ENCODE data around the gene PPP2R2D.

PPP2R2D gene

GRCh38 chr10:131954356-131954965 is 53.7 kb downstream of the PPP2R2D start:
- no peak for DNase-seq

GRCh38 chr10:131955591-131956340 is 55.0 kb downstream of the PPP2R2D start:
- DNase-seq, result no peak

GRCh38 chr10:131959841-131960240 is 59.0 kb downstream of the PPP2R2D start:
- DNase-seq, result no peak

- no peak for DNase-seq
Measured at GRCh38 chr10:131960631-131961046, 59.8 kb downstream of the PPP2R2D start.

- DNase-seq, result no peak
Measured at GRCh38 chr10:131961047-131961776, 60.4 kb downstream of the PPP2R2D start.

GRCh38 chr10:131961777-131962662 is 61.2 kb downstream of the PPP2R2D start:
- DNase-seq, result no peak

DNA sequence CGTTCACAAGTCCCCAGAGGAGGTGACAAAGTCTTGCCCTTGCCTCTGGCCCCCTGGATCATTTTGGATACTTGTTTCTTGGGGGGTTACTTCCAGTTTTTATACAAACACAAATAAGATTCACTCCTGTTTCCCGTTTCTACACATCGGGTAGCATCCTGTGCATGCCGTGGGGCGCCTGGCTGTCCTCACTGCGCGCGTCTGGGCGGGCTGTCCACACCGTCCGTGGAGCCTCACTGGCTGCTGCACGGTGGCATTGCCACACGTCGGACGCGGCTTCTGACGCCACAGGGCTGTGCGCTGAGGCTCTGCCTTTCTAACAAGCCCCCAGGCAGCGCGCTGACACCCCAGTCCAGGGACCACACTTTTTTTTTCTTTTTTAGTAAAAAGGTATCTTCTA is 62.5 kb downstream of the PPP2R2D start:
- no peak for DNase-seq

GRCh38 chr10:131963811-131964210 is 63.0 kb downstream of the PPP2R2D start:
- no peak for DNase-seq

DNA sequence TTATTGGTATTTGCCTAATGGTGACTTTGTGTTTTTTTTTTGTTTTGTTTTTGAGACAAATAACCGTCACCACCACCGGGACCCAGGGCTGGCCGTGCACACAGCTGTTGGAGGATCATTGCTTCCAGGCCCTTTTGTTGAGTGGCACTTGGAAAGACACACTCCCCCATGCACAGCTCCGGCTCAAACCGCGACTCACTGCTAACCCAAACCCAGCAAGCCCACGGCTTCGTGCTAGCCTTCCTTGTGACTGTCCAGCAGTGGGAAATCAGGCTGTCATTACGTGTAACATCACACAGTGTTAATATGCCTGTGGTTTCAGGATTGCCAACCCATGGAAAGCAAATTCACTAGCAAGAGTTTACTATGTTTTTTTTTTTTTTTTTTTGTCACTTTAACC is 63.5 kb downstream of the PPP2R2D start:
- no peak for DNase-seq

DNA sequence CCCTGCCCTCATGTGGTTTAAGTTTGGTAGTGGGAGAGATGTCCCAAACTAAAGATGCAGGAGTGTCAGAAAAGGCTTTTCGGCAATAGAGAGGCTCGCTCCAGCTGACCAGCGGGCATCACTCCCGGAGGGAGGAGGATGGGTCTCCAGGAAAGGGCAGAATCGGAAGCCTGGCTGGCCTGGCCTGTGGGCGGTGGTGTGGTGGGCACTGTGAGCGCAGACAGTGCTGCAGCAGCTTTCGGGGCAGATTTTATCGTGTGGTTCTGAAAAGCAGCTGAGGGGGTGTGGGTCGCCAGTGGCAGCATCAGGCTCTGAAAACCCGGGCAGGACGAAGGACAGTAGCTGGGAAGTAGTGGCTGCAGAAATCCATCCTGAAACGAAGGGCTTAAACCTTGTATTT is 68.1 kb downstream of the PPP2R2D start:
- DNase-seq, result no peak

- no peak for DNase-seq
Measured at GRCh38 chr10:131970946-131971345, 70.1 kb downstream of the PPP2R2D start.

DNA sequence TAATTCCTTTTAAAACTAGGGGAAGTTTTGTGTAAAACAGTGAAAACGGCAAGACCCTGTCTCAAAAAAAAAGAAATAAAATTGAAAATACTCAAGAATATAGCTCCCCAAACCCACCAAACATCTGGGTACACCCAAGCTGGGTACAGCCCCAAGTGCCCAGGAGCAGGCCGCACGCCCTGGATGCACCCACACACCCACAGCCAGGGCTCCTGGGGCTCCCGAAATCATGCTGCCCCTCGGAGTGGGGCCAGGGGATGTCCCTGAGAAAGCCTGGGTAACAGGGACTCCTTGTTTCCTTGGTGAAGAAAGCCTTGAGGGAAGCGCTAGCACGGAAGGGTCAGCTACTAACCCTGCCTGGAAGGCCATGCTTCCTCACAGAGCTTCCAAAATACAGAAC is 70.8 kb downstream of the PPP2R2D start:
- DNase-seq, result no peak

- DNase-seq, result peak; percentile 63
Measured at GRCh38 chr10:131972474-131973071, 71.8 kb downstream of the PPP2R2D start.

DNA sequence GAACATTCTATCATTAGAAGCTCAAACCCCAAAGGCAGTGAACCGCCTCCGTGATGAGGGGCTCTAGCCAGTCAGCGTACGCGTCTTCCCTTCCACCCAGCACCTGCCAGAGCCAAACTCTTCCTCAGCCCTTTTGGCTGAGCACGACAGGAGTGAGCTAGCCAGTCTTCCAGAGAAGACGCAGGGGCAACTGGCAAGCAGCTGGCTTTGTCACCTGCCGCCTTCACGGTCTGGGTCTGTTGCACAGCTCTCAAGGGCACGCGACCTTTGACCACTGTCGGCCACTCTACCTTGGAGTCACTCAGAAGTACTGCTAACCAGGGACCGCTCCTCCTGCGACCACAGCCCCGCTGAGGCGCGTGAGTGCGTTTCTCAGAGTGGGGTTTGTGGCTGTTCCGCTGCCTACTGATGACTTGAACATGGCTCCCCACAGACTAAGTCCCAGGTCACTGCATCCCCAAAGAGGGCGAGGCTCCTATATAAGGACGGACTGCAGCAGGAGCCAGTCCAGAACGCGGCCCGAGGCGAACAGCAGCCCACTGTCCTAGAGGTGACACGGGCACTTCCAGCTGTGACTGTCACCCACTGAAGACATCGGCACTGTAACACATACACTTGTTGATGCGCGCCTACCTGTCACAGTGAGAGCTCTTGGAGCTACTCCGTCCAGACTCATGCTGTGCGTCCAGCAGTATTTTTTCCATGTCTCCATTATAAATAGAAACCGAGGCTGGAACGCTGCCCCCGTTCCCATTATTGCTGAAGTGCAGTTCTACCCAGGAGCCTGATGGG is 72.5 kb downstream of the PPP2R2D start:
- DNase-seq, result no peak

- DNase-seq, result no peak
Measured at GRCh38 chr10:131974034-131974817, 73.4 kb downstream of the PPP2R2D start.

- no peak for DNase-seq
Measured at GRCh38 chr10:131975003-131975402, 74.2 kb downstream of the PPP2R2D start.

DNA sequence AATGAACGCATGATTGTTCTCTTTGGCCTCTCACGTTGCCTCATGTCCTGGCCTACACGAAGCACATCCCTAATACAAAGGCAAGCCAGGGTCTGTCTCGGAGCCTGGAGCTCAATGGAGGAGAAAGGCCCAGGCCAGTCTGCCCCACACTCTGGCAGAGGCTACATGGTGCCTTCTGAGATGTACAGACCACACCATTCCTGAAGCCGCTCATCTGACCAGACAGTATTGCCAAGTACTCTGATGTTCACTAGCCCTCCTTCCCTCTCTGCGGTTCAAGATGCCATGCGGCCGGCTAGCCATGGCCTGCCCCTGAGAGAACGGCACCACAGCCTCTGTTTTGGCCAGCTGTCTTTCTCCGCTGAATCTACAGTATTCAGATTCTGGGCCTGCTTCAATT is 75.0 kb downstream of the PPP2R2D start:
- no peak for DNase-seq

DNA sequence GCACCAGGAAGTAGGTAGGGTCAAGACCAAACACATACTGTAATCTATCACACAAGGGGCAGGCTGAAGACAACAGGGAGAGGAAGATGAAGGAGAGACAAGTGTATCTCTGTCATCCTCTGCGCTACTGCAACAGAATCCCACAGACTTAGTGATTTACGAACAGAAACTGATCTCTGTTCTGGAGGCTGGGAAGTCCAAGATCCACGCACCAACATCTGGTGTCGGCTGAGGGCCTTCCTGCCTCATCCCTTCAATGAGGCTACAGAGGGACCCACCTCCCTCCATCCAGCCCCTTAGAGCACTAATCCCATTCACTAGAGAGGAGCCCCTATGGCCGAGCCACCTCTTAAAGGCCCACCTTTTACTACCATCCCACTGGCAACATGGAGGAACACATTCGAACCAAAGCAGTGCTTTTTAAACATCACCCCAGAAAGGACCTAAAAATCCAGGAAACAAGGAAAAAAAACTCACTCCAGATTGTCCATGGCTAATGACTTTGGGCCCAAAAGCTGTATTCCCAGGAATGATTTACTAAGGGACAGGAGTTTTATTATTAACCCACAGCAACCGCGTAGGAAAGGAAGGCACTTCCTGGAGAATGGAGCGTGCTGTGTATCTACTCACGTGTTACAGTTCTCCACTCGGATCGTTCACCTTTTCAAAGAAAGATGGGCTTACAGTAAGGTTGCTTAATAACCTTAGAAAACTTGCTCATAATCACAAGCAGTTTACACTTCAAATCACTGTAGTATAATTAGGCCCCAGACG is 76.7 kb downstream of the PPP2R2D start:
- DNase-seq, result no peak

DNA sequence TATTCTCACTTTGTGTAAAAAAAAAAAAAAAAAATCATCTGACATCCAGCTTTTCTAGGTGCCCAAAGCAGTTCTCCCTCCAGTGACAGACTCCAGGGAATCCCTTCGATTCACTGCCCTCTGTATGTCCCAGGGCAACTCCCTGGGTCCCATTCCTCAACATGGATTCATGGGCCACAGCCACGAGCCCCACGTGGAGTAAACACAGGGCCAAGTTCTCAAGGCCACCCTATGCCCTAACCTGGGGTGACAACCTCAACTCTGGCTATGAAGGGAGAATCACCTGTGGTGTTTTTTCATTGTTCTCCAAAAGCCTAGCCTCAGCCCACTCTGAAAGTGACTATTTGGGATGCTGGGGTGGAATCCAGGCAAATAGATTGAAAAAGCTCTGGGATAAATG is 77.6 kb downstream of the PPP2R2D start:
- no peak for DNase-seq

DNA sequence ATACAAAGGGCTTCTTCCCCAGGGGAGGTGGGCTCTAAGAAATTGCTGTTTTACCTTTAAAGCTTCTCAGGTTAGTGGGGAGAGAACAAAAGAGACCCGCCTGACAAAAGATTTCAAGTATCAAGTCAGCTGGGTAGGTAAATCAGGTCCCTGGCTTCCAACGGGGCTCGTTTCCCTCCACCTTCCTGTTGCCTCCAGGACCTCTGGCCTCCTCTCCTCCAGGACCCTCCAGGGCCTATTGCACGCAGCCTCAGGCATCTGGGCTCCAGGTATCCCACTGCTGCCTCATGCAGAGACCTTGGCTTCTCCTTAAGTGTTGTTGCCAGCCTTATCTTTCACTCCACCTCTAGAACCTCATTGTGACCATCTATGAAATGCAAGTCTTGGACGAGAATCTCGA is 78.0 kb downstream of the PPP2R2D start:
- no peak for DNase-seq

All from left hindlimb (tissue), 1 donor.